22Rv1 (cell line): ENCODE measurements around the gene PSMC6.

Source experiments
- CTCF ChIP-seq: fragments of 450-650 bp; IDR thresholded peaks from 2 replicates; pipeline ENCODE4 v1.5.1; 2017; ENCODE audit warnings: mild to moderate bottlenecking
- ZFX ChIP-seq: fragments of 450-650 bp; IDR thresholded peaks from 2 replicates; pipeline ENCODE4 v1.6.1; 2017; ENCODE audit warnings: antibody characterized with exemption, borderline replicate concordance

- TF ChIP-seq CTCF (no peak), ZFX (no peak)
Observed at GRCh38 chr14:52759145-52759544, 52.1 kb downstream of the PSMC6 start.
